ENCODE data around the gene DMKN. TPM values are rescaled to one million over a fixed set of nuclear protein-coding genes. Genes with fewer than 3 reads are reported as not detected.

DMKN gene
- total RNA-seq, 2 donors from 2014 or later, result 8.8 to 13.8 TPM

DNA sequence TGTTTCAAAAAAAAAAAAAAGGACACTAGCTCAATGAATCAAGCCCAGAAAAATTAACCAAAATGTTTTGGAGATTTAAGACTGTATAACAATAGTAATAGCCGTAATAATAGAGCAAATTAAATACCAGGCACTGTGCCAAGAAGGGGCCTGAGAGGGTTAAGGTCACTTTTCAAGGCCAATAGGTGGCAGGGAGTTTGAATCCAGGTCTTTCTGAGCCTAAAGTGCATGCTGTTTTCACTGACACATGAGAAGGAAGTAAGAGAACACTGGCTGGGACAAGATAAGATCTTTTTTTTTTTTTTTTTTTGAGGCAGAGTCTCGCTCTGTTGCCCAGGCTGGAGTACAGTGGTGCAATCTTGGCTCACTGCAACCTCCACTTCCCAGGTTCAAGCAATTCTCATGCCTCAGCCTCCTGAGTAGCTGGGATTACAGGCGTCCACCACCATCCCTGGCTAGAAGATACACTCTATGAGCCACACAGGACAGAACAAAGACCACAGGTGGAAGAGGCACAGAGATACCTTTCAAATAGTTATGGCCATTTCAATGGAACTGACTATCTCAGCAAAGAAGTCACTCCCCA lies 57.7 kb downstream of the DMKN start:
- no peak for DNase-seq
- intact Hi-C loops (cut with DNase I, micrococcal nuclease), result no loop called here
- no peak for ATAC-seq

GRCh38 chr19:35454663-35455062 lies 58.8 kb downstream of the DMKN start:
- DNase-seq, result no peak
- intact Hi-C loops (cut with DNase I, micrococcal nuclease), result no loop called here
- ATAC-seq, result no peak

DNA sequence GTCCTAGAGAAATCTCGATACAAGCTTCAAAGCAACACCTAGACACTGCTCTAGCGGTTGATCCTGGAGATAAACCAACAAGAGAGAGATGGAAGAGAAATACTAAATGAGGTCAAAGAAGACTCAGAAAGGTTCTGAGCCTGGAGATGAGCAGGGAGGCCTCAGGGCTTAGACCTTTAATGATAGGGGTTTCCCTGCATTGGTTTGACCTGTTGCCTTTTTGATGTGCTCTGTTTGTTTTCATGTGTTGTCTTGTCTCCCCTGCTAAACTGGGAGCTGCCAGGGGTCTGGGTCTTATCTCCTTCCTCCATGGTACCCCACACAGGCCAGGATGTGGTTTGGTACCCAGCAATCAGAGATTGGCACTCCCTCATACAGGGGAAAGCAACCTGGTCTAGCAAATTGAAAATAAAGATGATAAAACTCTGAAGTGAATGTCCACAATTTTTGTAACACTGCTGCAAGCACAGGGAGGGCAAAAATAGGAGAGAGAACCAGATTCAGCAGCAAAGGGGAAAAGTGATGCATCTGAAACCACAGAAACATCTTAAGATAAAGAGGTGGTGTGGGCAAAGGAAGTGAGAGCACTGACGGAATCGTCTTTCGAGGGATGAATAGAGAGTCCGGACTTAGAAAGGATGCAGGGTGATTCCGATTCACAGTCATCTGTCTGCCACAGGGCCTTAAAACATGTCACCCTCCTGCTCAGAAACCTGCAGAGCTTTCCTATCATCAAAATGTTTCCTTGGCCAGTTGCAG lies 61.9 kb downstream of the DMKN start:
- DNase-seq (no peak), ATAC-seq (no peak)
- intact Hi-C loops (cut with DNase I, micrococcal nuclease), result no loop called here

DNA sequence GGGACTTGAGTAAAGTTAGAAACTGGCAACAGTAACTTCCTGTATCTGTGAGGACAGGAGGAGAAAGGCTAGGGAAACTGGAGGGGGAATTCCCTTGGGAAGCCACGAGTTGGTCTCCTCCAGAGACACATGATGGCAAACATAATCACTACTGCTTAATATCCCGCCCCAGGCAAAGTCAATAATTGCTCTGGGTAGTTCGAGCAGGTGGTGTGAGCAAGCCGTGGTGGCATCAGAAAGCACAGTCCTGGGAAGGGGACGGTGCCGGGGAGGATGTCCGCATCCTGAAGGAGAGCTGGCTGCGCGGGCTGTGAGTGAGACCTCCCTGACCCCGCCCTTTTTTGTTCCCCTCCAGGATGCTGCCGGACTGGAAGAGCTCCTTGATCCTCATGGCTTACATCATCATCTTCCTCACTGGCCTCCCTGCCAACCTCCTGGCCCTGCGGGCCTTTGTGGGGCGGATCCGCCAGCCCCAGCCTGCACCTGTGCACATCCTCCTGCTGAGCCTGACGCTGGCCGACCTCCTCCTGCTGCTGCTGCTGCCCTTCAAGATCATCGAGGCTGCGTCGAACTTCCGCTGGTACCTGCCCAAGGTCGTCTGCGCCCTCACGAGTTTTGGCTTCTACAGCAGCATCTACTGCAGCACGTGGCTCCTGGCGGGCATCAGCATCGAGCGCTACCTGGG lies 63.9 kb downstream of the DMKN start:
- ATAC-seq, result peak; percentile 73
- no peak for DNase-seq
- intact Hi-C loops (cut with DNase I, micrococcal nuclease), result no loop called here

- ATAC-seq, result no peak
- intact Hi-C loops (cut with DNase I, micrococcal nuclease), result no loop called here
- DNase-seq, result no peak
These were observed 65.6 kb downstream of the DMKN start, which contains the start of gene FFAR2 for GRCh38 chr19:35447606-35448469. Gene FFAR2 (plus strand): TSS chr19:35448257. CDS start chr19:35449715, 1,458 bp downstream.

Other genes starting within 250 kb of the DMKN start
- gene USF2, start 244.7 kb downstream of the DMKN start, total RNA-seq, result 10 to 100 TPM; 85.9 to 96.2 TPM
- gene HAMP, start 231.1 kb downstream of the DMKN start, total RNA-seq, result not detected
- not detected for gene MAG, start 221.5 kb downstream of the DMKN start, total RNA-seq
- gene CD22, start 184.5 kb downstream of the DMKN start, total RNA-seq, result 1 to 10 TPM; 2.5 to 3.2 TPM
- under 1 TPM in 1 of 2 donors, not detected in 1; 0.11 TPM for gene FFAR1, start 165.7 kb downstream of the DMKN start, total RNA-seq
- gene FFAR3, start 155.2 kb downstream of the DMKN start, total RNA-seq, result not detected
- gene GPR42, start 142.6 kb downstream of the DMKN start, total RNA-seq, result not detected
- gene FFAR2, start 65.4 kb downstream of the DMKN start, total RNA-seq, result 1 to 10 TPM; 1.2 to 1.8 TPM
- not detected for gene KRTDAP, start 23.2 kb downstream of the DMKN start, total RNA-seq
- not detected for gene SBSN, start 14.7 kb upstream of the DMKN start, total RNA-seq
- gene GAPDHS, start 19.8 kb upstream of the DMKN start, total RNA-seq, result not detected
- 10 to 100 TPM; 55.1 to 61.2 TPM for gene TMEM147, start 32.0 kb upstream of the DMKN start, total RNA-seq
- not detected for gene ATP4A, start 50.0 kb upstream of the DMKN start, total RNA-seq
- gene PMIS2, start 72.5 kb upstream of the DMKN start, total RNA-seq, result not detected
- gene HAUS5, start 99.1 kb upstream of the DMKN start, total RNA-seq, result 1 to 10 TPM; 5.0 to 7.7 TPM
- gene RBM42, start 115.4 kb upstream of the DMKN start, total RNA-seq, result 10 to 100 TPM; 66.5 to 73.7 TPM
- 1 to 10 TPM in 1 of 2 donors, under 1 TPM in 1; 0.87 to 1.7 TPM for gene ETV2, start 128.1 kb upstream of the DMKN start, total RNA-seq
- gene COX6B1, start 134.7 kb upstream of the DMKN start, total RNA-seq, result 100 to 1,000 TPM; 725 to 901 TPM
- under 1 TPM; 0.20 to 0.27 TPM for gene UPK1A, start 152.9 kb upstream of the DMKN start, total RNA-seq
- 1 to 10 TPM in 1 of 2 donors, under 1 TPM in 1; 0.15 to 1.1 TPM for gene ZBTB32, start 190.9 kb upstream of the DMKN start, total RNA-seq
- gene KMT2B, start 204.4 kb upstream of the DMKN start, total RNA-seq, result 10 to 100 TPM; 34.8 to 40.1 TPM
- gene IGFLR1, start 228.8 kb upstream of the DMKN start, total RNA-seq, result 1 to 10 TPM; 4.1 to 7.7 TPM
- 10 to 100 TPM; 14.5 to 17.3 TPM for gene U2AF1L4, start 231.8 kb upstream of the DMKN start, total RNA-seq
- gene PSENEN, start 232.0 kb upstream of the DMKN start, total RNA-seq, result 10 to 100 TPM; 82.2 to 86.0 TPM
- 1 to 10 TPM; 5.9 to 6.1 TPM for gene LIN37, start 234.9 kb upstream of the DMKN start, total RNA-seq
- 10 to 100 TPM in 1 of 2 donors, 1 to 10 TPM in 1; 4.5 to 16.4 TPM for gene HSPB6, start 243.4 kb upstream of the DMKN start, total RNA-seq
- 10 to 100 TPM; 16.8 to 19.5 TPM for gene PROSER3, start 244.5 kb upstream of the DMKN start, total RNA-seq